A673 (cell line): ENCODE measurements around the gene TRIM71.

Experiments
- EZH2 ChIP-seq: fragments of 200-600 bp; sonication (generic); IDR thresholded peaks from 2 replicates; pipeline ENCODE4 v1.6.1; 2017; ENCODE audit warnings: borderline replicate concordance, low read depth, mild to moderate bottlenecking, mixed read lengths, antibody characterized with exemption, low read length; ENCODE audit not compliant: poor library complexity, severe bottlenecking
- TF ChIP-seq, protein P1 (sequence below): fragments of 300-800, 200-600 bp; sonication (generic); conservative IDR thresholded peaks from 2 replicates; pipeline ENCODE4 v1.5.1; 2017; ENCODE audit warnings: low read depth, mild to moderate bottlenecking, antibody characterized with exemption, low read length, moderate library complexity, mixed read lengths

DNA sequence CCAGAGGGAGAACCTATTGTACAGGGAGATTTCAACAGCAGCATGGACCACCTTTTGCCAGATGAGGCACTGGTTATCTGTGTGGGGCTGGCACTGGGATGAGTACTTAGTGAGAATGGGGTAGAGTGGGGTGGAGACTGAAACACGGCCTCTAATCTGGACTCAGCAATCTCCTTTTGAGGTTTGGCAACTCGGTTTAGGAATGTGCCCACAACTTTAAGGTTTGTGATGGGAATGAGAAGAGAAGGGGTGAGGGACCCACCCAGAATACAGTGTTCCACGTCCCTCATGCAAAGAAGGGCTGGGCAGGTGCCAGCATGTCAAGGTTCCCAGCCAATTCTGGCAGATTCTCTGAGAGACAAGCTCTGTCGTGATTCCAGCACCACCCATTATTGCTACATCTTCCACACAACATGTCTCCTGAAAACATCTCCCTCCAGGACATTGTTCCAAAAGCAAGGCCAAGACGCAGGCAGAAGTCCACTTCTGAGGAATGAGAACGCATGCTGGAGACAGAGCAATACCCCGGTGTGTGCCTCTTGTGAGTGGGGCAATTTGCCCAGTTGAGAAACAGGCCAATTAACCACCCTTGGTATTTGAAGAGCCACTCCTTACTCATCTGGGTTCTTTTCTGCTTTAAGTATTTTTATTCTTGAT is 96.1 kb downstream of the TRIM71 start:
- TF ChIP-seq, protein P1, sequence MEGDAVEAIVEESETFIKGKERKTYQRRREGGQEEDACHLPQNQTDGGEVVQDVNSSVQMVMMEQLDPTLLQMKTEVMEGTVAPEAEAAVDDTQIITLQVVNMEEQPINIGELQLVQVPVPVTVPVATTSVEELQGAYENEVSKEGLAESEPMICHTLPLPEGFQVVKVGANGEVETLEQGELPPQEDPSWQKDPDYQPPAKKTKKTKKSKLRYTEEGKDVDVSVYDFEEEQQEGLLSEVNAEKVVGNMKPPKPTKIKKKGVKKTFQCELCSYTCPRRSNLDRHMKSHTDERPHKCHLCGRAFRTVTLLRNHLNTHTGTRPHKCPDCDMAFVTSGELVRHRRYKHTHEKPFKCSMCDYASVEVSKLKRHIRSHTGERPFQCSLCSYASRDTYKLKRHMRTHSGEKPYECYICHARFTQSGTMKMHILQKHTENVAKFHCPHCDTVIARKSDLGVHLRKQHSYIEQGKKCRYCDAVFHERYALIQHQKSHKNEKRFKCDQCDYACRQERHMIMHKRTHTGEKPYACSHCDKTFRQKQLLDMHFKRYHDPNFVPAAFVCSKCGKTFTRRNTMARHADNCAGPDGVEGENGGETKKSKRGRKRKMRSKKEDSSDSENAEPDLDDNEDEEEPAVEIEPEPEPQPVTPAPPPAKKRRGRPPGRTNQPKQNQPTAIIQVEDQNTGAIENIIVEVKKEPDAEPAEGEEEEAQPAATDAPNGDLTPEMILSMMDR: no peak
- no peak for TF ChIP-seq EZH2
